RWPE2 (cell line): ENCODE measurements around the gene STRIP1.

Source experiments
- ATAC-seq: fragments of 200-7000 bp; cut with Tn5 transposase; 3 replicates; pipeline ENCODE4 v1.9.1; 2021; ENCODE audit warnings: low read depth
- DNase-seq: peaks from one replicate; pipeline ENCODE4 v3.0.0-alpha.2; 2020; ENCODE audit warnings: low spot score
- H3K27ac ChIP-seq: fragments of 450-650 bp; 2 replicates; pipeline ENCODE4 v1.5.1; 2017; ENCODE audit warnings: mild to moderate bottlenecking; ENCODE audit not compliant: poor library complexity, severe bottlenecking
- H3K27me3 ChIP-seq: fragments of 250-450 bp; sonication (Bioruptor Pico); 2 replicates; pipeline ENCODE4 v1.5.1; 2021; ENCODE audit warnings: mild to moderate bottlenecking, moderate library complexity; ENCODE audit not compliant: insufficient read depth, poor library complexity, severe bottlenecking
- H3K36me3 ChIP-seq: fragments of 250-450 bp; sonication (Bioruptor Pico); 2 replicates; pipeline ENCODE4 v1.5.1; 2020; ENCODE audit warnings: low read depth, mild to moderate bottlenecking, moderate library complexity
- H3K4me1 ChIP-seq: fragments of 250-450 bp; sonication (Bioruptor Pico); 2 replicates; pipeline ENCODE4 v1.5.1; 2021; ENCODE audit warnings: mild to moderate bottlenecking, moderate library complexity; ENCODE audit not compliant: insufficient read depth, poor library complexity, severe bottlenecking
- H3K4me3 ChIP-seq: fragments of 250-450 bp; sonication (Bioruptor Pico); 2 replicates; pipeline ENCODE4 v1.5.1; 2021; ENCODE audit warnings: mild to moderate bottlenecking, moderate library complexity; ENCODE audit not compliant: severe bottlenecking
- H3K9me3 ChIP-seq: fragments of 250-450 bp; sonication (Bioruptor Pico); 2 replicates; pipeline ENCODE4 v1.5.1; 2021; ENCODE audit warnings: mild to moderate bottlenecking, moderate library complexity; ENCODE audit not compliant: severe bottlenecking
- TF ChIP-seq, protein P1 (sequence below): fragments of 450-650 bp; IDR thresholded peaks from one replicate; pipeline ENCODE4 v1.5.1; 2017; ENCODE audit warnings: mild to moderate bottlenecking, moderate library complexity; ENCODE audit not compliant: poor library complexity, severe bottlenecking

Gene STRIP1

DNA sequence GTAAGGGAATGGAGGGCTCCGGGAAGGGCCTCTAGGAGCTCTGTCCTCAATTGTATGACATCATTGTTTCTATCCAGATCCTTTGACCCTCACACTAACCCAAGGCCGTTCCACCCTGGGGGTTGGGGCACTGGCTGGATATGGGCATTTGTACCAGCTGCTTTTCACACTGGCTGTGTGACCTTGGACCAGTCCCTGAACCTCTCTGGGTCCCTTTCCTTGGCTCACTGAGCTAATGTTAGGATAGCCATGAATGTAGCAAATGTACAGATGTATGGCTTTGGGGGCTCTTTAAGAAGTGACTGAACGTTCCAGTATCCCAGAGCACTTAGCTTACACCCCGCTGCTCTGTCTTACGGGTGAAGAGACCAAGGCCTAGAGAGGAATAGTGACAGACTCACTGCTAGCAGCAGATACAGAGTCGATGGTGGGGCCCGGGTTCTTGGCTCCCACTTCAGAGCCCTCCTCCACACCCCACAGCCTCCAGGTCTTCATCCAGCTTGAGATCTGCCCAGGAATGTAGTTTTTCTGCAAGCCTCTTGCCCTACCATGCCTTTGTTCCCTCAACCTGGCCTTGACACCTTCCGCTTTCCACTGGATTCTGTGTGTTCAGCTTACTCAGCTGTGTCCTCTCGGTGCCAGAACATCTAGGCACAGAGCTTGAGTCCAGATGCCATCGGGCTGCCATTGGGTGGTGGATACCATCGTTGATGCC, 63.2 kb downstream of the STRIP1 start:
- Histone ChIP-seq H3K4me1 (no peaks in the 10 kb centered on the region), H3K27ac (no peak overlapping the region), H3K4me3 (no peak overlapping the region), H3K36me3 (no peaks in the 10 kb centered on the region), H3K9me3 (no peaks in the 10 kb centered on the region), H3K27me3 (no peaks in the 10 kb centered on the region)
- DNase-seq (no peak), ATAC-seq (no peak)
- TF ChIP-seq, protein P1, sequence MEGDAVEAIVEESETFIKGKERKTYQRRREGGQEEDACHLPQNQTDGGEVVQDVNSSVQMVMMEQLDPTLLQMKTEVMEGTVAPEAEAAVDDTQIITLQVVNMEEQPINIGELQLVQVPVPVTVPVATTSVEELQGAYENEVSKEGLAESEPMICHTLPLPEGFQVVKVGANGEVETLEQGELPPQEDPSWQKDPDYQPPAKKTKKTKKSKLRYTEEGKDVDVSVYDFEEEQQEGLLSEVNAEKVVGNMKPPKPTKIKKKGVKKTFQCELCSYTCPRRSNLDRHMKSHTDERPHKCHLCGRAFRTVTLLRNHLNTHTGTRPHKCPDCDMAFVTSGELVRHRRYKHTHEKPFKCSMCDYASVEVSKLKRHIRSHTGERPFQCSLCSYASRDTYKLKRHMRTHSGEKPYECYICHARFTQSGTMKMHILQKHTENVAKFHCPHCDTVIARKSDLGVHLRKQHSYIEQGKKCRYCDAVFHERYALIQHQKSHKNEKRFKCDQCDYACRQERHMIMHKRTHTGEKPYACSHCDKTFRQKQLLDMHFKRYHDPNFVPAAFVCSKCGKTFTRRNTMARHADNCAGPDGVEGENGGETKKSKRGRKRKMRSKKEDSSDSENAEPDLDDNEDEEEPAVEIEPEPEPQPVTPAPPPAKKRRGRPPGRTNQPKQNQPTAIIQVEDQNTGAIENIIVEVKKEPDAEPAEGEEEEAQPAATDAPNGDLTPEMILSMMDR, result no peak

DNA sequence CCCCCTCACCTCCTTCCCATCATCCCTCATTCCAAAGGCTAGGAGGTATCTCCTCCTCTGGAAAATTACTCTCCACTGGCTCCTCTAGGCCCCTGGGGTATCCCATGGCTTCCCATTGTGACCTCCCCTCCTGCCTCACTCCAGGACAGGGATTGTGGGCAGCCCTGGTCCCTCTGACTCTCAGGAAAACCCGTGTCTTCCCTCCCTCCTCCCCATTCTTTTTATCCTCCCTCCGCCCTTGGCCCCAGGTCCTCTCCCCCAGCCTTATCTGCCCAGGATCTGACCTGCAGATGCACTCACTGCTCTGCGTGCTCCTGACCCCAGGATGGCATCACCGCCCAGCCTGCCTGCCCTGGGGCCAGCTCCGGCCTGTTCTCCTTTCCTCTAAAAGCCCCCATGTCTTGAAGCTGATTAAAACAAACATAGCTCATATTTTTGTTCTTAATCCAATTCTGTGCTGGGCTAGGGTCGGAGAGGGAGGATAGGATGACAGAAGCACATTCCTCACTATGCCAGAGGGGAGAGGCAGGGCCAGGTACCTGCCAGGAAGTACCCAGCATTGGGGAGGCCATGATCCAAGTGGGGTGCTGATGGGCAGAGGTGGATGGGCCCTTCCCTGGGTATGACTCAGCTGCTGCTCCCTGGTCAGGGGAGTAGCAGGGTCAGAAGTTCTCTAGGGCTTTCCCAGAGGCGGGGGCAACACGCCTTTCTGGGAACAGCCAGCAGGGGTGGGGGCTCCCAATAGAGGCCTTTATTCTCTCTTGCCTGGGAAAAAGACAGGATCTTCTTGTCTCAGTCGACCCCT, 64.0 kb downstream of the STRIP1 start:
- no peaks in the 10 kb centered on the region for H3K36me3 ChIP-seq
- ATAC-seq (no peak), DNase-seq (no peak)
- no peaks in the 10 kb centered on the region for H3K9me3 ChIP-seq
- no peak overlapping the region for H3K27ac ChIP-seq
- TF ChIP-seq, protein P1, result no peak
- no peak overlapping the region for H3K4me3 ChIP-seq
- no peaks in the 10 kb centered on the region for H3K4me1 ChIP-seq
- H3K27me3 ChIP-seq, result no peaks in the 10 kb centered on the region

DNA sequence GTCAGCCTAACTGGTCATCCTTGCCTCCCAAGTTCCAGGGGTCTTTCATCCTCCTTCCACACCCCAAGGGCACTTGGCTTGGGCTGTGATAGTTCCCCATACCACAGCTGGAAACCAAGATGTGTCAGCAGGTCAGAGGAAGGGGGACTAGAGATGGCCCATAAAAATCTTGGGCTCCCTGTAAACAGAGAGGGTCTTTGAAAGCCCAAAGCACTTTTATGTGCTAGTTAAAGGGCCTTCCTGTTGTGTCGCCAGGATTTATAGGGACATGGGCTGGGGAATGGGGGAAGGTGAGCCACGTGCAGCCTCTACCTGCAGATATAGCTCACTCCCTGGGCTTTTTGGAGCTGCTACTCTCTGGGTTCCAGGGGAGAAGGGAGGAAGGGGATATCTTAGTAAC, 65.9 kb downstream of the STRIP1 start:
- no peaks in the 10 kb centered on the region for H3K4me1 ChIP-seq
- H3K27ac ChIP-seq, result no peak overlapping the region
- no peaks in the 10 kb centered on the region for H3K27me3 ChIP-seq
- DNase-seq (no peak), ATAC-seq (no peak)
- no peaks in the 10 kb centered on the region for H3K36me3 ChIP-seq
- H3K4me3 ChIP-seq, result no peak overlapping the region
- TF ChIP-seq, protein P1, result no peak
- H3K9me3 ChIP-seq, result no peaks in the 10 kb centered on the region

DNA sequence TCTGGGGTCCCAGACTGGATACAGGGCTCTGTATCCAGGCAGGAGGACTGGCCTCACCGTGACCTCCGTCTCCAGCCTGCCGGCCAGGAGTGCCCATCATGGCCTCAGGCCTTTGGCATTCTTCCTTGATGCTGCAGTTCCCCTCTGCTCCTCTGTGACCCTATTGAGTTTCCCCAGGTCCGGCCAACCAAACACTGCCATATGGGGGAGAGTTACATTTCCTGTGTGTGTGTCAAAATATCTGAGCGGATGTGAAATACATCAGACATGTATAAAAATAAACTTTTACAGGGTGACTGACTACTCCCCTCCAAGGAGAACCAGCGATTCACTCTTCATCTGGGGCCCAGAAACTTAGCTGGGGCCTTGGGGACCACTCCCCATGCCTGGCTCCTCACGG, 67.7 kb downstream of the STRIP1 start:
- no peaks in the 10 kb centered on the region for H3K36me3 ChIP-seq
- H3K27ac ChIP-seq, result no peak overlapping the region
- H3K4me3 ChIP-seq, result no peak overlapping the region
- H3K9me3 ChIP-seq, result no peaks in the 10 kb centered on the region
- TF ChIP-seq, protein P1, result no peak
- H3K27me3 ChIP-seq, result no peaks in the 10 kb centered on the region
- DNase-seq, result no peak
- no peaks in the 10 kb centered on the region for H3K4me1 ChIP-seq
- ATAC-seq, result no peak
